ENCODE results near the gene LDB3.

GRCh38 chr10:86655173-86655540, 13.2 kb upstream of the LDB3 start:
- no peak for TF ChIP-seq CTCF (IDR thresholded peaks at IDR 0.05)
- no peak for TF ChIP-seq POLR2AphosphoS5 (IDR thresholded peaks at IDR 0.05; ENCODE audit: insufficient read depth in 1 of 2, low read depth in 1 of 2)
- no peak for TF ChIP-seq POLR2A (IDR thresholded peaks at IDR 0.05)
